ENCODE data around the gene NAALADL2.

NAALADL2 gene

DNA sequence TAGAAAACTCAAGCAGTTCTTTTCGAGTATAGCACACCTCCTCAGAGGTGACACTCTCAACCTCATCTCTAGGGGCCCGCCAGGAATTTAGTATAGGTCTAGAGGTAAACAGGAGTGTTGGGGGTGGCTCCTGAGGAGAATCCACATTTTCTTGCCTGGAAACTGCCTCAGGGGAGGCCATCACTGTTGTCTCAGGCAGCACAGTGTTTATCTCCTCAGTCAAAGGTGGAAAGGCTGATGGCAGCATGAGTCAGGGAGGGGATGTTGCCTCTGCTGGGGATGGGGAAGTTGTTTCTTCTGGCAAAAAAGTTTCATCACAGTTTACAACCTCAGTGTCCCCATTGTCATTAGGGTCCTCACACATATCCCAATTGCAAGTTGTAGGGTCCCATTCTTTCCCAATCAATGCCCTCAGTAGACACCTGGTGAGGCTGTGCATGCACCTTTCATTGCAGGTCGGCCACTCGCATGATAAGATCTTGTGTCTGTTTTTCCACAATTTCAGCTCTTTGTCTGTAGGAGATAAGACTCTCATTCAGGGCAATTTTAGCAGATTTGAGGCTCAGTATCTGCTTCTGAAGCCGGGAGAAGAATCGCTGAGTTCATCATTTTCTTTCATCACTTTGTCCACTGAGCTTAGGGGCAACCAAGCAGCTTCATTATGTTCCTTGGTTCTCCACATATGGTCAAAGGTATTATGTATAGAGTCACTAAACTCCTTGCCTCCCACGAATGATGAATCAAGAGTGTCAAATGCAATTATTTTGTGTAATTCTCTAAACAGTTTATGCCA lies 25.8 kb downstream of the NAALADL2 start:
- DNase-seq (ENCODE audit: low read depth in 2 of 2), result no peak

GRCh38 chr3:174891524-174892203 lies 32.5 kb downstream of the NAALADL2 start:
- DNase-seq (ENCODE audit: low read depth in 2 of 2), result no peak

DNA sequence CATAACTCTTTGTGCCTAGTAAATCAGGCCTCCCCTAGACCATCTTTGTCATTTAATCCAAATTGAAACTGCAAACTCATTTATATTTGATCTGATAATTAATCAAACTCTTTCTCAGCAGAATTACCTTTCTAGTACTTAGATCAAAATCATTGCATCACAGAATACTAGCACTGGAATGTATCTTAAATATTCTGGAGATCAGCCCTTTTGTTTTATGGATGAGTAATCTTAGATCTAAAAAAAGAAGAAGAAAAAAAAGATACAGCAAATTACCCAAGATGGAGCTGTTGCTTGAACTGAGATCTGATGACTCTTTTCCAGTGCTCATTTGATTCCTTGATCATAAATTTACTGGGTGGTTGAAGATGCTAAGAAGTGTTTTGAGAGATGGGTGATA lies 47.9 kb downstream of the NAALADL2 start:
- DNase-seq (ENCODE audit: low read depth in 2 of 2), result no peak

GRCh38 chr3:174907628-174908407 lies 48.7 kb downstream of the NAALADL2 start:
- DNase-seq (ENCODE audit: low read depth in 2 of 2), result no peak

GRCh38 chr3:174931473-174932353 lies 72.6 kb downstream of the NAALADL2 start:
- DNase-seq (ENCODE audit: low read depth in 2 of 2), result no peak

- no peak for DNase-seq (ENCODE audit: low read depth in 2 of 2)
These were observed 77.5 kb downstream of the NAALADL2 start for GRCh38 chr3:174936590-174936989.

- DNase-seq (ENCODE audit: low read depth in 2 of 2), result no peak
These were observed 78.3 kb downstream of the NAALADL2 start for GRCh38 chr3:174937478-174937877.

DNA sequence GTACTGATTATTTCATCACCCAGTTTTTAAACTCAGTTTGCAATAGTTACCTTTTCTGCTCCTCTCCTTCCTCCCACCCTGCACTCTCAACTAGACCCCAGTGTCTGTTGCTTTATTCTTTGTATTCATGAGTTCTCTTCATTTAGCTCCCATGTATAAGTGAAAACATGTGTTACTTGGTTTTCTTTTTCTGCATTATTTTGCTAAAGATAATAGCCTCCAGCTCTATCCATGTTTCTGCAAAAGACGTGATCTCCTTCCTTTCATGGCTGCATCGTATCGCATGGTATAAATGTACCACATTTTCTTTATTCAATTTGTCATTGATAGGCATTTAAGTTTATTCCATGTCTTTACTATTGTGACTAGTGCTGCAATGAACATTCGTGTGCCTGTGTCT lies 79.0 kb downstream of the NAALADL2 start:
- DNase-seq (ENCODE audit: low read depth in 2 of 2), result no peak

DNA sequence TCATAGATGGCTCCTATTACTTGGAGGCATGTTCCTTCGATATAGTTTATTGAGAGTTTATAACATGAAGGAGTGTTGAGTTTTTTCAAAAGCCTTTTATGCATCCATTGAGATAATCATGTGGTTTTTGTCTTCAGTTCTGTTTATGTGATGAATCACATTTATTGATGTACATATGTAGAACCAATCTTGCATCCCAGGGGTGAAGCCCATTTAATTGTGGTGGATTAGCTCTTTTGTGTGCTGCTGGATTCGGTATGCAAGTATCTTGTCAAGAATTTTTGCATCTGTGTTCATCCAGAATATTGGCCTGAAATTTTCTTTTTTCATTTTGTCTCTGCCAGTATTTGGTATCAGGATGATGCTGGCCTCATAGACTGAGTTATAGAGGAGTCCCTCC lies 81.0 kb downstream of the NAALADL2 start:
- no peak for DNase-seq (ENCODE audit: low read depth in 2 of 2)

DNA sequence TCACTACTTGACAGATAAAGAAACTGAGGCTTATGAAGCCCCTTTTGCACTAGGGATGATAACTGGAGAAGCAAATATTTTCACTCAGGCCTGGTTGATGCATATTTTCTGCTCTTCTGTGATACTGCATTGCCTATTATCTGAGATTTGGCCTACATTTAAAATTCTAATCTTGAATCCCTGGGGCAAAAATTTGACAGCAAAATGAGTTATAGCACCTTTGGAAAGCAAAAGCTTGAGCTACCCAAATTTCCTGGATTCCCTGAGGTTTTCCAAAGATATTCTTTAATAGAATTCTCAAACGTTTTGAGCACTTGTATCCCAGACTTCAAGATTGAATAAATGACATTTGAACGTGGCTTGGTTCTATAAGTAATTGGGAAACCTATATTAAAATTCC lies 86.1 kb downstream of the NAALADL2 start:
- DNase-seq (ENCODE audit: low read depth in 2 of 2), result no peak

DNA sequence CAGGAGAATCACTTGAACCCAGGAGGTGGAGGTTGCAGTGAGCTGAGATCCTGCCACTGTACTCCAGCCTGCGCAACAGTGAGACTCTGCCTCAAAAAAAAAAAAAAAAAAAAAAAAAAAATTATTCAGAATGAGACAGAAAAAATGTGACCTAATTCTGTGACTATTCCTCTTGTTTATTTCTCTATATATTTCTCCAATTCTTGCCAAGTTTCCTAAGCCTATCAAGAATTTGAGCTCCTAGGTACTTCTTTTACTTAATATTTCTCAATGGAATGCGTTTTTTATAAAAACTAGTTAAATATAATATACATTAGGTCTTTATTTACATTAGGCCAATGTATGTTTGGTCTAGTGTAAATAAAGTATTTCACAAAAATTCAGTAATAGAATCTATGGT lies 86.8 kb downstream of the NAALADL2 start:
- no peak for DNase-seq (ENCODE audit: low read depth in 2 of 2)

DNA sequence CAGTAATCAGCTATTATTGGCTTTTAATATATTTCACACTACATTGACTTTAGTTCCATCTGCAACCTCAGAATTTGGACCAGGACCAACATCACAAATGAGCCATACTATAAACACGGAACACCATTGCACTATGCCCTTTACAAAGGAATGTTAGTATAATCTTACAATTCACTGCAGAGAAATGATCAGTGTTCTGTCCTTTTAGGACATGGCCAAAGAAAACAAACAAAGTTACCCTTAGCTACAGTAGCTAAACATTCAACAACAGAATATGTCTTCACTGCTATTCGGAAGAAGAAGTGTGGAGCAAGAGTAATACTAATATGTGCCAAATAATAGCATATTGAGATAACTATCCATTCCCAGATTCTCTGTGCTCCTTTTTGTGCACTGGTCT lies 90.4 kb downstream of the NAALADL2 start:
- DNase-seq (ENCODE audit: low read depth in 2 of 2), result no peak

DNA sequence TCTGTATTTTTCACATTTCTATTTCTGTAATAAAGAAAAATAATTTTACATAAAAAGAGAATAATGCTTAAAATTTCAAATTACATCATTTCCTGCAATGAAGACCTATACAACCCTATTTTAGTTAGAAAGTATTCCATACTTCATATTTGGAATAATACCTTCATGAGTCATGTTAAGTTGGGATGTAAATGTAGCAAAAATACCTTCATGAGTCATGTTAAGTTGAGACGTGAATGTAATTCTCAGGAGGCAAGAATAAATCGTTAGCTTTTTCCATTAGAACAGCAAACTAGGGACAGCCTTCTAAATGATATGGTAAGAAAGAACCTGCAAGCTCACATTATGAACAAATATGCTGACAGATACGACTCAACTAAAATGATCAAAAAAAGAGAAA lies 91.9 kb downstream of the NAALADL2 start:
- DNase-seq (ENCODE audit: low read depth in 2 of 2), result no peak

DNA sequence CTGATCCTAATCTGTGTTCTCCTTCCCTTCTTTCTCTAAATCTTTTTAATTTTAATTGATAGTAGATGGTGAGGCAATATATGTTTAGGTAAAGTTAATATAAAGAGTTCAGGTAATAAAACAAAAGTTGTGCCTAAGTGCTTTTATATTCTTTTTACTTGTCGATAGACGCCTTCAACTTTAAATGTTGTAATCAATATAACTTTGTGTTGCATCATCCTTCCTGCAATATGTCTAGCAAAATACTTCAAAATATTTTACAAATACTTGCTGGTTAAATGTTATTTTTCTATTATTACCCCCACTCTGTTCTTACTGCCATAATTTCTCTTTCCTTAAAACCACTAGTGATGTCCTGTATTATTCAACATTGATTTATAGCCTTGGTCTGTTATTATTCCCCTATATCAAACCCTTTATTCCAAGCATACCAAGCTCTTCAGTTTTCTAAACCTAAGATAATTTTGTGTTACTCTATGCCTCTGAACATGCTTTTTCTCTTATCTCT lies 92.4 kb downstream of the NAALADL2 start:
- DNase-seq (ENCODE audit: low read depth in 2 of 2), result no peak

DNA sequence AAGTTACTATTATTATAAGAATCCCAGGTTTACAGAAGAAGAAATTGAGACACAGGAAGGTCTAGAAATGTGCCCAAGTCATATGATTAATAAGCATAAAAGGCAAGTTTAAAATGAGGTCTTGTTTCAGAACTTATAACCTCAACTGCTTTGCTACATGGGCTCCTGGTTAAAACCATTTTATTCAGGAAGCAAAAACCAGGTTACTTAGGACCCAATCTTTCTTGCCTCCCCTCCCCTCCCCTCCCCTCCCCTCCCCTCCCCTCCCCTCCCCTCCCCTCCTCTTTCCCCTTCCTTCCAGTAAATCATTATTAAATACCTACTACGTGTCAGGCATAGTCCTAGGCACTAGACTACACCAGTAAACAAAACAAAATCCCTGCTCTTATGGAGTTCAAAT lies 93.9 kb downstream of the NAALADL2 start:
- no peak for DNase-seq (ENCODE audit: low read depth in 2 of 2)

DNA sequence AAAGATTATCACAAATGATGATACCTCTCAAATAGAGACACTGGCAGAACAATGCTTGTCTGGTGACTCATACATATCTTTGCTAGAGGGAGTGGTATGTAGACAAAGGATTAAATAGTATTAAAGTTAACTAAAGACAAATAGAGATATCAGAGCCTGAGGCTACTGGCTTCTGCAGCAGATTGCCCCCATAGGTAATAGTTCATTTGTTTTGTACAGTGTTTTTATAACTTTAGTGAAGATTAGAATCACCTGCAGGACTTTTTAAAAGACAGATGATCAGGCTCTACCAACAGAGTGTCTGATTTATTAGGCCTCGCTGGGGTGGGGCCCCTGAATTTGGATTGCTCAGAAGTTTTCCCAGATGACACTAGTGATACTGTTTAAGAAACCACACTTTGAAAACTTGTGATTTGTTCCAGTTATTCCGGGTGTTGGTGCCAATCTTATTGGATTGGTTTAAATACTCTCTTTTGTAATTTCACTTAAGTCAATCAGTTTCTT lies 96.4 kb downstream of the NAALADL2 start:
- DNase-seq (ENCODE audit: low read depth in 2 of 2), result no peak

DNA sequence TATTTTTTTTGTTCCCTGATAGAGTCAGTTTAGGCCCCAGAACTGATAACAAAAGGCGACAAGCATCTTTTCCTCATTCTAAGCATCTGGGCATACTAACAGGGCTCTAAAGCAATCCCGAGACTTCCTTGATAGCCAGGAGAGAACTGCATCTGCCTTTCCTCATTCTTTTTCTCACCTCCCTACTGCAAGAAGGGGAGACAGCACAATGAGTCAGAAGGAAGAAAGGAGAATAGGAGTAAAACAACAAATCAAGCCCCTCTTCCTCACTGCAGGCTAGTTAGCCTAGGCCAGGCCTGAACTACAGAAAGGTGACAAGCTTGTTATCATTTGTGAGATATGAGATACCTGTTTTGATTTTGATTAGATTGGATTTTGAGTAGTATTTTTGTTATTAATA lies 97.9 kb downstream of the NAALADL2 start:
- DNase-seq (ENCODE audit: low read depth in 2 of 2), result no peak

DNA sequence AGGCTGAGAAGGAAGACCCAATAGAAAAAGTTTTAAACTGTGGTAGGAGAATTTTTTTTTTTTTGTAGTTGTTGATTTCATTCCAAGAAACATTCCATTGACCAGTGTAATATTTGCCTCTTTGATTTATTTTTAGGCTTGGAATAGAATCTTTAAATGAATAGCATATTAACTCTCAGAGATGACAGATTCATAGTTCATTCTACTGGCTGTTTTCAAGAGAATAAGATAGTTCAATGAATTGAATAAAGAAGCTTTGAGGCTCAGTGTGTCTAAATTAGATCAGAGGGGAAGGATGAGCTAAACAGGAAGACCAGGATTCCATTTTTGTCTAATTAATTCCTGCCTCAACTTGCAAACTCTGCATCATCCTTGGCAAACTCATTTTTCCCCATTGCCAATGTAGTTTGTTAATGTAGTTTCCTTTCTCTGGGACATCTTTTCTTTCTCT lies 98.4 kb downstream of the NAALADL2 start:
- DNase-seq (ENCODE audit: low read depth in 2 of 2), result no peak

- no peak for DNase-seq (ENCODE audit: low read depth in 2 of 2)
These were observed 99.7 kb downstream of the NAALADL2 start for GRCh38 chr3:174958671-174959328.

- no peak for DNase-seq (ENCODE audit: low read depth in 2 of 2)
These were observed 100.5 kb downstream of the NAALADL2 start for GRCh38 chr3:174959556-174960065.

Data from activated CD8-positive, alpha-beta memory T cell treated with anti-CD3 and anti-CD28 coated beads for 4 hours (primary cell).